GM19025 (cell line): ENCODE results near the gene FIBIN.
"Not testable (repeated sequence)": the region's sequence is repeated elsewhere in the genome, so short reads cannot be mapped to it uniquely, and the experiment has no call there.

Source experiments
- ATAC-seq: cut with Tn5 transposase; IDR thresholded peaks from one replicate; pipeline ENCODE4 v1.9.1; 2021; ENCODE audit warnings: mild to moderate bottlenecking, low read depth, moderate library complexity; ENCODE audit not compliant: unreplicated experiment

FIBIN gene

DNA sequence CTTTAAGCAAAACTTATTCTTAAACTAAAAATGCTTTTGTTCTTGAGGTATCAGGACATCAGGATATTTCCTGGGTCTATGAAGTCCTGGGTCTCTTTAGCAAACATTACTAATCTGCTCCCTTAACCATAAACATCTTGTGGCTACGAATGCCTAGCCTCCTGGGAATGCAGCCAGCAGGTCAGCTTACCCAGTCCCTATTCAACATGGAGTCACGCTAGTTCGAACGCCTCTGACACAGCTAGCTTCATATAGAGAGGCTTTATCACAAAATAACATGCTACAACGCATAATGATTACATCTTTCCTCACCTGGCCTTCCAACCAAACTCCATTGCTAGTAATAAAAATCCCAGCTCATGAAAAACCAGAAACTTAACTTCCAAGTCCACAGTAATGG, 17.5 kb upstream of the FIBIN start:
- ATAC-seq: no peak

- ATAC-seq: not testable (repeated sequence)
Observed at GRCh38 chr11:26977209-26977608, 16.7 kb upstream of the FIBIN start.

DNA sequence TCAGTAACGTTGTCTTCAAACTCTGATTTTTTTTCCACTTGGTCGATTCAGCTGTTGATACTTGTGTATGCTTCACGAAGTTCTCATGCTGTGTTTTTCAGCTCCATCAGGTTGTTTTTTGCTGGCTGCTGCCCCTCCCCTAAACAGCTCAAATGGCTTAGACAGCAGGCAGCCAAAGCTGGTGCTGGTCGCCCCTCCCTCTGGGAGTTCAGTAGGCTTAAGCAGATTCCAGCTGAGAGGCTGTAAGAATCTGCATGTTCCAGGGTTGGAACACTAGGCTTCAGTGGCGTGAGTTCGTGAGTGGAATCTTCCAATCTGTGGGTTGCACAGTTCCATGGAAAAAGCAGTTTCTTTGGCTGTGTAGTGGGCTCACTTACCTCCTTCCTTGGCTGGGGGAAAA, 10.3 kb upstream of the FIBIN start:
- no peak for ATAC-seq

GRCh38 chr11:26985470-26985869, 8.4 kb upstream of the FIBIN start:
- ATAC-seq: no peak

DNA sequence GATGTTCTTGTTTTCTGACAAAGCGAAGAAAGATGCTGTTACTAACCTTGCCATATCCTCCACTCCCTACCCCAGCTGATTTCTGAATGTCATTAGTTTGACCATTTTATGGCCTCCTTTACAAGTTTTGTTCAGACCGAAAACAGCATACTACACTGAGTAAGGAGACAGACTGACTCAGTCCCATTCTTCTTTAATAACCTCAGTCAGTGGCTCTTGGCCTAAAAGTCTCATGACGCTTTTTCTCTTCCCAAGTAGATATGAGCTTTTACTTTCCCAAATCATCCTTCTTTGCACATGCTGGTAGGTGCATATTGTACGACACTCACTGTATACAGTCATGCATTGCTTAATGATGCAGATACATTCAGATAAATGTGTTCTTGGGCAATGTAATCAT, 8.0 kb upstream of the FIBIN start:
- ATAC-seq: no peak

- ATAC-seq: no peak
Observed at GRCh38 chr11:26987272-26987671, 6.6 kb upstream of the FIBIN start.

DNA sequence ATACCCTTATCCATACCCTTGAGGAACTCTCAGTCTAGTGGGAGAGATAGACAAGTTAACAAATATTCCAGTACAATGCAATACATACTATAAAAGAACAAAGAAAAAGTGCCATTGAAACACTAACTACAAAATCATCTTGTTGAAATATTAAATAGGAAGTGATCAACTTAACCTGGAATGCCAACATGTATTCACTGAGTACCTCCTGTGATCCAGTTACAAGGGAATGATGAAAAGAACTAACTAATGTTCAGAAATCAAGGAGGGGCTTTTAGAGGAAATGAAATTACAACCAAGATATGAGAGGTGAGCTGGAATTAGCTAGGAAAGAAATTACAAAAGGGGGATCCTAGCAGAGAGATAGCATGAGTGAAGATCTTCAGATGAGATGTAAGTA, 6.2 kb upstream of the FIBIN start:
- no peak for ATAC-seq

DNA sequence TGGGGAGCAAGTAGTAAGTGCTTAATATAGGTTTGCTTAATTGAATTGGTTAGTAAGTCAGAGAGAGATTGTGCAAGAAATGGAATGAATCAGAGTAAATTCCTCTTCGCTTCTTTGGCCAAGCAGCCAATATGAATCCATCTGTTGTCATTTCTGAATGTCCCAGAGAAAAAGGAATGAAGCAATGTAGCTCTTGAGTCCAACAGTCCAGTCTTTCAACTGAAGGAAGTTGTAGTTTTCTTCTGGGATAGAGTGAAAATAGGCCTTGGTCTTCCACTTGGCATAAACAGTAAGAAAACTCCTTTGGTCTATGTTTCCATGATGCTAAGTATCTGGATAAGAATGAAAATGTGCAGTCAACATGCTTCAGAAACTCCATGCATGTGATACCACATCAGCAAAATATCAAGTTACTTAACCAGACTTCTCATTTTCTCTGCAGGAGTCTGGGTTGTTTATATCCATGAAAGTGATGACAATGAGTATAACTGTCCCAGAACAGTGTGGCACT, 1.8 kb upstream of the FIBIN start:
- no peak for ATAC-seq

DNA sequence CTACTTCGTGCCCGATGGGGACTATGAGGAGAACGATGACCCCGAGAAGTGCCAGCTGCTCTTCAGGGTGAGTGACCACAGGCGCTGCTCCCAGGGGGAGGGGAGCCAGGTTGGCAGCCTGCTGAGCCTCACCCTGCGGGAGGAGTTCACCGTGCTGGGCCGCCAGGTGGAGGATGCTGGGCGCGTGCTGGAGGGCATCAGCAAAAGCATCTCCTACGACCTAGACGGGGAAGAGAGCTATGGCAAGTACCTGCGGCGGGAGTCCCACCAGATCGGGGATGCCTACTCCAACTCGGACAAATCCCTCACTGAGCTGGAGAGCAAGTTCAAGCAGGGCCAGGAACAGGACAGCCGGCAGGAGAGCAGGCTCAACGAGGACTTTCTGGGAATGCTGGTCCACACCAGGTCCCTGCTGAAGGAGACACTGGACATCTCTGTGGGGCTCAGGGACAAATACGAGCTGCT, 751 bp downstream of the FIBIN start:
- no peak for ATAC-seq

- no peak for ATAC-seq
Observed at GRCh38 chr11:26995701-26996460, 2.0 kb downstream of the FIBIN start.

GRCh38 chr11:26997378-26997777, 3.5 kb downstream of the FIBIN start:
- ATAC-seq: no peak

DNA sequence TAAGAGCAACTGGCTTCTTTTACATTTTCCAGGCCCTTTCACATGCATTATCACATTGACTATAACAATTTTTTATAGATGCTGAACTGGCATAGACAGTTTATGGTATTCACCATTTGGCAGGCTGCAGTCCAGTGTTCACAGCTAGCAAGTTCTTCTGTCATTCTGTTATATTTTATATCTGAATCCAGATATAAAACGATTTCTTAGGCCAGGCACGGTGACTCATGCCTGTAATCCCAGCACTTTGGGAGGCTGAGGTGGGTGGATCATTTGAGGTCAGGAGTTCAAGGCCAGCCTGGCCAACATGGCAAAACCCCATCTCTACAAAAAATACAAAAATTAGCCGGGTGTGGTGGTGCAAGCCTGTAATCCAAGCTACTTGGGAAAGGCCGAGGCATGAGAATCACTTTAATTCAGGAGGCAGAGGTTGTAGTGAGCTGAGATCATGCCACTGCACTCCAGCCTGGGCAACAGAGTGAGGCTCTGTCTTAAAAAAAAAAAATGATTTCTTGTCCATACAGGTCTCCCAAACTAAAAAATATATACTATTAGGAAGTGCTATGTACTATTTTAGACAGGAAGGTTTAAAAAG, 7.3 kb downstream of the FIBIN start:
- not testable (repeated sequence) for ATAC-seq

DNA sequence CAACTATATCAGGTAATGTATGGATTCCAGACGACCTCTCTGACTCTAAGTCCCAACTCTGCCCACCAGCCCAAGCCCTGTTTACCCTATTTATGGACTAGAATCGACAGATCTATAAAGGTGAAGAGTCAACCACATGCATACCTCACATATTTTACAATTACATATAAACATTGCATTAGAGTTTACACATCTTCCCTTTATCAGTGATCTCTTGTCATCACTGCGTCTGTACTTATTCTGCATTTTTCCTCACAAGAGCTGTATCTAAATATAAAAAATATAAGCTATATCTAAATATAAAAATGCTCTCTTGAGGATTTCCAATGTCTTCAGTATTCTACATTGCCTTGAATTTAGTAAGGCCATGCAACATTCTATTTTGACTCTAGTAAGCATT, 8.5 kb downstream of the FIBIN start:
- ATAC-seq: no peak

DNA sequence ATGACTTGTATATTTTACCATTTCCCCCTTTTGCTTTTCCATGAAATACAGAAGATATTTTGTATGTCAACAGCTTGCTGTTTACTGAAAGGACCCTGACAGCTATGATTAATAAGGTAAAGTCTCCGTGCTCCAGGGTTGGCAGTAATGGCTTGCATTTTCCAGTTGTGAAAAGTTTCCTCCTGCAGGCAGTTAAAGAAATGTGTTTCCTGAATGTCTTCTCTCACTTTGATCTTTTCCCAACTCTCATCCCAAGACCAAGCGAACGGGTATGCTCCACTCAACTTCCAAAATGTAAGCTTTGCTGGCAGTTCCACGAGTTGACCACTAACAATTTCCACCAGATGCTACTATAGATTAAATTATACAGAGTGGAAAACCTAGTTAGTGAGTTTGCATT, 8.9 kb downstream of the FIBIN start:
- ATAC-seq: no peak

GRCh38 chr11:27004103-27004502, 10.2 kb downstream of the FIBIN start:
- ATAC-seq: no peak

DNA sequence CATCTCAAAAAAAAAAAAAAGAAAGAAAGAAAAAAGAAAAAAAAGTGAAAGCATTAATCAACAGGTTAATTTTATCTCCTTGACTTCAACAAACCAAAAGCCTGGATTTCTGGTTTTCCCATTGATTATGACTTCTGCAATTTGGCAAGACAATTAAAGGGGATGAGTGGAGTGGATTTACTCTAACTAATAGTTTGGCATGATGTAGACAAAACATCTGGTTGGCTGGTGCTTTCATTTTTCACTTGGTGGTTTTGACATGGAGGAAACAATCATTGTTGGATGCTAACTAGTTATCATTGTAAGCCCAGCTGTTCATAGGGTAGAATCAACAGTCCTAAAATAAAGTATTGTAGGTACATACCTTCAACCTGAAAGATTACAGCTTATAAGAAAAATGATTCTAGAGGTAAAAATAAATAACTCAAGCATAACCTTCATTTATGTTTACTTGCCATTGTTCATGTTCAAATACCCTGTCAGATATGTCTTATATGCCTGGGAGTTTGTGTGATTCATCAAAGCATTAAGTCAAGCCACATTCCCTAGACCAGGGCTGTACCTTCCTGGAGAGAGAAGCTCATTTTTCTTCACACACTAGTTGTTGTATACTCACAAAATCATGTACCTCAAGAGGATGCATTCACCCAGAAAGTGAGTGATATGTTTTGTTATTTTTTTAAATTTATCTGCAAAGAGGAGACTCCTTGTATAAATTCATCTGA, 15.1 kb downstream of the FIBIN start:
- no peak for ATAC-seq

DNA sequence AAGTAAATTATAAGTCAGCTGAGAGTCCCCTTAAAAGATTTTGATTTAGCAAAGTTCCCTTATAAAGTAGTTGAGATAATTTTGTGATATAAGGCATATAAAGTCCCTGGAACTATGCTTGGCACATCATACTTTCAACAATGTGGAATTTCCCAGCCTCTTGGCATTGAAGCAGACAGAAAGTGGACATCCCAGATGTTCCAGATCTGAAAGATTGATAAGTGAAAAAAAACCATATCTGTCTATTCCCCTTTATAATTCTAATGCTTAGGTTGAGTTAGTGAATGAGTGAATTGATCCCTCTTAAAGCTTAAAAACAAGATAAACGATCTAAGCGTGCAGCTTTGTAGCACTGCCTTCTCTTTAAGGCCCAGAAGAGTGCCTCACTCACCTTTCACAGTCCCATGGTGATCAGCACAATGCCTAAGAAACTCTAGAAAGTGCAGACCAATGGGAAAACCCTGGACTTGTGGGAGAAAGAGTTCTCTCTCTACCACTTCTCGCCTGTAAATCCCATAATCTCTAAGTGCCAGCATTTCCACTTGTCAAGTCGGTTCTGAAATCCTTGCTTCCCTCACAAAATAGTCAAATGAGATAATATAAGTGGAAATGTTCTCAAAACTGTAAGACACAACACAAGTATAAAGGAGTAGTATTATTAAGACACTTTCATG, 17.8 kb downstream of the FIBIN start:
- ATAC-seq: no peak

DNA sequence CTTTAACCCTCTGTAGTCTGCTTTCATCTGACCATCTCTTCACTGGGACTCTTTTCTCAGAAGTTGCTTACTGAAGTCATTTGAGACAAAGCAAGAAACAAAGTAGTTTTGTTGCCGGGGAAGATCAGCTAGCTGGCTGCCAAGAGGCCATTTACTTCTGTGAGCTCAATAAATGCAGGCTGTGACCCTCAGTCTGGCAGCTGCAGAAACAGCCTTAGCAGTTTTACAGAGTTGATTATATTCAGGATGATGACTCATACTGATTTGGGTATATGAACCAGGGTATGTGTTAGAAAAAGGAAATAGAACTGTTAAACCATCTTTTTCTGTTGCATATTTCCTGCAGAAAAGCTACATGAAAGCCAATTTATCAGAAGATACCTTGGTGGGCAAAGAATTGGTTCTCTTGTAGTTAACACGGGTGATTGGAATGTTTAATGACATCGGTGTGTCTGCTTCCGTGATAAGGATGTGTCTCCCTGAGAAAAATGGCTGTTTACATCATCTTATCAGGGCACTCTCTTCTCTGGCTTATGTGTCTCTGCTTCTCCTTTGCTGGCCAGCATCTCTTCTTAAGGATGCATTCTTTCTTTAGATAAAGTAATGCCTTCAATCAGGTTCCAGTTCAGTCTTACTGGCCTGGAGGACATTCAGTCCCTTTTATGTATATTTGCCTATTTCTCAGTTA, 18.5 kb downstream of the FIBIN start:
- ATAC-seq: no peak

GRCh38 chr11:27013781-27014361, 20.0 kb downstream of the FIBIN start:
- ATAC-seq: no peak
